ENCODE results near the gene HDGFL2.

DNA sequence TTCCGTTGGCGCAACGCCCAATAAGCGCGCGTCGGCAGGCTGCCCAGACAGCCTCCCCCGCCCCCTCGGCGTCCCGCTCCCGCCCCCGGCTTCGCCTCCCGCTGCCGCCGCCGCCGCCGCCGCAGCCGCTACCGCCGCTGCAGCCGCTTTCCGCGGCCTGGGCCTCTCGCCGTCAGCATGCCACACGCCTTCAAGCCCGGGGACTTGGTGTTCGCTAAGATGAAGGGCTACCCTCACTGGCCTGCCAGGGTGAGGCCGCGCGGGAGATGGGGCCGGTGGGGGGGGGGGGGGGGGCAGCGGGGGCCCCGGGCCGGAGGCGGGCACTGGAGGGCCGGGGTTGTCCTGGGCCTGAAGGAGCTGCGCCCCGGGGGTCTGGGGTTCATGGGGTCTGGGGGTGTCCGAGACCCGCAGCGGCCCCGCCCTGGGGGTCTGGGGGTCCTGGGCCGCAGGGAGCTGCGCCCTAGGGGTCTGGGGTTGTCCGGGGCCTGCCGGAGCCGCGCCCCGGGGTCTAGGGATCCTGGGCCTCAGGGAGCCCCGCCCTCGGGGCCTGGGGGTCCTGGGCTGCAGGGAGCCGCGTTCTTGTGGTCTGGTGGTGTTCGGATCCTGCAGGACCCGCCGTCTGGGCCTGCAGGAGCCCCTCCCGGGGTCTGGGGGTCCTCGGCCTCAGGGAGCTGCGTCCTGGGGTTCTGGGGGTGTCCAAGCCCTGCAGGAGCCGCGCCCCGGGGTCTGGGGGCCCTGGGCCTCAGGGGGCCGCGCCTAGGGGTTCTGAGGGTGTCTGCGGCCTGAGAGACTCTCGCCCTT is at the start of gene HDGFL2:
- no peak for TF ChIP-seq POLR2A (IDR thresholded peaks at IDR 0.05)
- TF ChIP-seq, protein P1, sequence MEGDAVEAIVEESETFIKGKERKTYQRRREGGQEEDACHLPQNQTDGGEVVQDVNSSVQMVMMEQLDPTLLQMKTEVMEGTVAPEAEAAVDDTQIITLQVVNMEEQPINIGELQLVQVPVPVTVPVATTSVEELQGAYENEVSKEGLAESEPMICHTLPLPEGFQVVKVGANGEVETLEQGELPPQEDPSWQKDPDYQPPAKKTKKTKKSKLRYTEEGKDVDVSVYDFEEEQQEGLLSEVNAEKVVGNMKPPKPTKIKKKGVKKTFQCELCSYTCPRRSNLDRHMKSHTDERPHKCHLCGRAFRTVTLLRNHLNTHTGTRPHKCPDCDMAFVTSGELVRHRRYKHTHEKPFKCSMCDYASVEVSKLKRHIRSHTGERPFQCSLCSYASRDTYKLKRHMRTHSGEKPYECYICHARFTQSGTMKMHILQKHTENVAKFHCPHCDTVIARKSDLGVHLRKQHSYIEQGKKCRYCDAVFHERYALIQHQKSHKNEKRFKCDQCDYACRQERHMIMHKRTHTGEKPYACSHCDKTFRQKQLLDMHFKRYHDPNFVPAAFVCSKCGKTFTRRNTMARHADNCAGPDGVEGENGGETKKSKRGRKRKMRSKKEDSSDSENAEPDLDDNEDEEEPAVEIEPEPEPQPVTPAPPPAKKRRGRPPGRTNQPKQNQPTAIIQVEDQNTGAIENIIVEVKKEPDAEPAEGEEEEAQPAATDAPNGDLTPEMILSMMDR (IDR thresholded peaks at IDR 0.05), result no peak
